Stomach (tissue), 4 donors: ENCODE measurements around the gene KLHL3.

Experiments
- CTCF ChIP-seq, 7 experiments: fragments of 450-650 bp in 4 of 7; fragments of 200-600 bp in 3 of 7; sonication (generic) in 3 of 7; IDR thresholded peaks; one replicate each; pipeline ENCODE4 v1.5.1; 2016 to 2019; ENCODE audit warnings: antibody characterized with exemption in 7 of 7, control low read depth in 2 of 7, mild to moderate bottlenecking in 1 of 7
- POLR2A ChIP-seq, 4 donors: fragments of 450-650 bp; IDR thresholded peaks; one replicate each; pipeline ENCODE4 v1.6.1; 2016; ENCODE audit warnings: antibody characterized with exemption in 4 of 4, control low read depth in 2 of 4, mild to moderate bottlenecking in 1 of 4, moderate library complexity in 1 of 4

- TF ChIP-seq POLR2A (IDR thresholded peaks at IDR 0.05) (no peak), CTCF (IDR thresholded peaks at IDR 0.05) (no peak)
Measured at GRCh38 chr5:137606401-137606800, 129.5 kb downstream of the KLHL3 start.
